HL-60 (cell line): ENCODE measurements around the gene PHF21A.
A peak's percentile ranks its signal among the peaks of the same experiment; 100 is the strongest.

Experiments used
- DNase-seq, 2 experiments: peaks; one replicate each; pipeline ENCODE4 v3.0.0-alpha.2; 2010 to 2020; ENCODE audit warnings: low read depth in 1 of 2, low spot score in 1 of 2
- H3K27ac ChIP-seq: fragments of 250-450 bp; sonication (Bioruptor Pico); replicated peaks from 2 replicates; pipeline ENCODE4 v1.5.1; 2020; ENCODE audit warnings: mild to moderate bottlenecking, moderate library complexity
- H3K27me3 ChIP-seq: fragments of 250-450 bp; sonication (Bioruptor Pico); 2 replicates; pipeline ENCODE4 v1.5.1; 2021; ENCODE audit warnings: mild to moderate bottlenecking, moderate library complexity; ENCODE audit not compliant: insufficient read depth, poor library complexity, severe bottlenecking
- H3K4me3 ChIP-seq: replicated peaks from 2 replicates; pipeline ENCODE4 v1.5.1; 2011; ENCODE audit warnings: mild to moderate bottlenecking, control low read depth, low read length; ENCODE audit not compliant: insufficient read depth
- GABPA ChIP-seq: IDR thresholded peaks from 2 replicates; pipeline ENCODE4 v1.6.1; 2012; ENCODE audit warnings: low read depth
- POLR2AphosphoS5 ChIP-seq: IDR thresholded peaks from 2 replicates; pipeline ENCODE4 v1.6.1; 2012; ENCODE audit warnings: low read depth
- SPI1 ChIP-seq: IDR thresholded peaks from 2 replicates; pipeline ENCODE4 v1.6.1; 2012; ENCODE audit warnings: low read depth, mild to moderate bottlenecking, borderline replicate concordance
- TF ChIP-seq, protein P1 (sequence below): IDR thresholded peaks from 2 replicates; pipeline ENCODE4 v1.6.1; 2012; ENCODE audit warnings: low read depth; ENCODE audit not compliant: insufficient replicate concordance
- TF ChIP-seq, protein P2 (sequence below): IDR thresholded peaks from one replicate; pipeline ENCODE4 v1.5.1; 2011; ENCODE audit warnings: low read length, control low read depth, inconsistent platforms; ENCODE audit not compliant: insufficient read depth

The PHF21A gene

DNA sequence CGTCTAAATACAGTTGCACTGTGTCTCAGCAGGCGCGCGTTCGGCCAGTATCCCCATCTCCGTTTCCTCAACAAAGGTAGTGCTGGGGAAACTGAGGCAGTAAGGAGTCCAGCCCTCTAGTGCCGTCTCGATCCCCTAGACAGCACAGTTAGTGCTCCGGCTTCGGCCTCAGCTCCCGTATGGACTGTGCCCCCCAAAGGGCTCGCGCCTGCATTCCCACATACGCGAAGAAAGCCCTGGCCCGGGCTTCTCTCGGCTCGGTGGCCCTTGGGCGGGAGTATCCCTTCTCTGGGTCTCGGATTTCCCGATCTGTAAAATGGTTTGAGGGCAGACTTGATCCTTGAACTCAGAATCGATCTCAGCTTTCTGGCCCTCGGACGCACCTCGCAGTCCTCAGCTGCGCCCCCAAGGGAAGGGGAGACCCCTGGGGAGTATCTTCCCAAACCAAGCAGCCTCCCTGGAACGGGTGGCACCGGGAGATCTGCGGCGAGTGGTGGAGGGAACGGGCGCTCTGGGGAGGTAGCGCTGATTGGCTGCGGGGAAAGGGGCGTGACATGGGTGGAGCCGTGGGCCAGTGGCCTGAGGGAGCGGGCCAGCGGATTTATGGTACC, 202.8 kb downstream of the PHF21A start:
- peak in 1 of 2 experiments; percentile 79 for DNase-seq
- Histone ChIP-seq H3K27me3 (peaks cover 8% of the 10 kb centered on the region), H3K4me3 (peak overlapping the region; percentile 86), H3K27ac (peak overlapping the region; percentile 79)
- TF ChIP-seq, protein P1, sequence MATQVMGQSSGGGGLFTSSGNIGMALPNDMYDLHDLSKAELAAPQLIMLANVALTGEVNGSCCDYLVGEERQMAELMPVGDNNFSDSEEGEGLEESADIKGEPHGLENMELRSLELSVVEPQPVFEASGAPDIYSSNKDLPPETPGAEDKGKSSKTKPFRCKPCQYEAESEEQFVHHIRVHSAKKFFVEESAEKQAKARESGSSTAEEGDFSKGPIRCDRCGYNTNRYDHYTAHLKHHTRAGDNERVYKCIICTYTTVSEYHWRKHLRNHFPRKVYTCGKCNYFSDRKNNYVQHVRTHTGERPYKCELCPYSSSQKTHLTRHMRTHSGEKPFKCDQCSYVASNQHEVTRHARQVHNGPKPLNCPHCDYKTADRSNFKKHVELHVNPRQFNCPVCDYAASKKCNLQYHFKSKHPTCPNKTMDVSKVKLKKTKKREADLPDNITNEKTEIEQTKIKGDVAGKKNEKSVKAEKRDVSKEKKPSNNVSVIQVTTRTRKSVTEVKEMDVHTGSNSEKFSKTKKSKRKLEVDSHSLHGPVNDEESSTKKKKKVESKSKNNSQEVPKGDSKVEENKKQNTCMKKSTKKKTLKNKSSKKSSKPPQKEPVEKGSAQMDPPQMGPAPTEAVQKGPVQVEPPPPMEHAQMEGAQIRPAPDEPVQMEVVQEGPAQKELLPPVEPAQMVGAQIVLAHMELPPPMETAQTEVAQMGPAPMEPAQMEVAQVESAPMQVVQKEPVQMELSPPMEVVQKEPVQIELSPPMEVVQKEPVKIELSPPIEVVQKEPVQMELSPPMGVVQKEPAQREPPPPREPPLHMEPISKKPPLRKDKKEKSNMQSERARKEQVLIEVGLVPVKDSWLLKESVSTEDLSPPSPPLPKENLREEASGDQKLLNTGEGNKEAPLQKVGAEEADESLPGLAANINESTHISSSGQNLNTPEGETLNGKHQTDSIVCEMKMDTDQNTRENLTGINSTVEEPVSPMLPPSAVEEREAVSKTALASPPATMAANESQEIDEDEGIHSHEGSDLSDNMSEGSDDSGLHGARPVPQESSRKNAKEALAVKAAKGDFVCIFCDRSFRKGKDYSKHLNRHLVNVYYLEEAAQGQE: peak; percentile 15
- no peak for TF ChIP-seq POLR2AphosphoS5

DNA sequence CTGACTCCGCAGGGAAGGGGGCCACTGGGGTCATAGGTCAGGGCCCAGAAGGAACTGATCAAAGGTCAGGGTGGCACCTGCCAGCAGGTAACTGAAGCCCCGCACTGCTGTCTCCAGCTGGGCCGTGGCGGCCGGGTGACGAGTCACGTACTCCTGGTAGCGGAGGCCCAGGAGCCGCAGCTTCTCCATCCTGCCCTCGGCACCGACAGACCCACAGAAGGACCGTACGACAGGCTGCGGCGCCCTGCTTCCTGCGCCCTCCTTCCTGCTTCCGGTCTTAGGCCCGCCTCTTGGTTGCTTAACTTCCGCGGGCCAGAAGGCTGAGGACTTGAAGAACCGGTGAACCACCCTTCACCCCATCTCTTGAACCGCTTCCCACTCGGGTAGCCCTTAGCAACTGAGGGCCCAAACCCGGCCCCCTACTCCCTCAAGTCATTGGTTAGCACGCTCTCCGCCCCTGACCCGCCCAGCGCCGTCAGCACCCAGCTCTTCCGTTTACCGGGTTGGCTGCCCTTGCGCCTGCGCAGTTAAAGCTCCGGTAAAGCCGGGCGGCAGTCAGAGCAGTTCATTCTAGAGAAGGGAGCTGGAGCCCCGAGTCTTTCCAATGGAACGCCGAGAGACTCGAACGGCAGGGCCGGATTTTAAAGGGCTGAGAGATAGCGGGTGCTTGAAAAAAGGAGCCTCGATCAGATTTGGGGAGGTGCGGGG, 203.5 kb downstream of the PHF21A start, which contains the start of gene PEX16:
Gene PEX16 (minus strand): TSS at position 255 of the 708 bp plus-strand sequence. CDS start 66 bp downstream, at position 189.
- peak within 1 kb of the TSS; percentile 79 for H3K27ac ChIP-seq
- peak within 1 kb of the TSS; percentile 86 for H3K4me3 ChIP-seq
- TF ChIP-seq, protein P2, sequence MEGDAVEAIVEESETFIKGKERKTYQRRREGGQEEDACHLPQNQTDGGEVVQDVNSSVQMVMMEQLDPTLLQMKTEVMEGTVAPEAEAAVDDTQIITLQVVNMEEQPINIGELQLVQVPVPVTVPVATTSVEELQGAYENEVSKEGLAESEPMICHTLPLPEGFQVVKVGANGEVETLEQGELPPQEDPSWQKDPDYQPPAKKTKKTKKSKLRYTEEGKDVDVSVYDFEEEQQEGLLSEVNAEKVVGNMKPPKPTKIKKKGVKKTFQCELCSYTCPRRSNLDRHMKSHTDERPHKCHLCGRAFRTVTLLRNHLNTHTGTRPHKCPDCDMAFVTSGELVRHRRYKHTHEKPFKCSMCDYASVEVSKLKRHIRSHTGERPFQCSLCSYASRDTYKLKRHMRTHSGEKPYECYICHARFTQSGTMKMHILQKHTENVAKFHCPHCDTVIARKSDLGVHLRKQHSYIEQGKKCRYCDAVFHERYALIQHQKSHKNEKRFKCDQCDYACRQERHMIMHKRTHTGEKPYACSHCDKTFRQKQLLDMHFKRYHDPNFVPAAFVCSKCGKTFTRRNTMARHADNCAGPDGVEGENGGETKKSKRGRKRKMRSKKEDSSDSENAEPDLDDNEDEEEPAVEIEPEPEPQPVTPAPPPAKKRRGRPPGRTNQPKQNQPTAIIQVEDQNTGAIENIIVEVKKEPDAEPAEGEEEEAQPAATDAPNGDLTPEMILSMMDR: no peak
- no peak for TF ChIP-seq SPI1
- peak; percentile 76; the same call in 1 of the 2 replicates for TF ChIP-seq POLR2AphosphoS5
- peak; percentile 96 for TF ChIP-seq GABPA
- peak; percentile 98 to 99 for DNase-seq
- peaks cover 4% of the 10 kb centered on the region for H3K27me3 ChIP-seq

DNA sequence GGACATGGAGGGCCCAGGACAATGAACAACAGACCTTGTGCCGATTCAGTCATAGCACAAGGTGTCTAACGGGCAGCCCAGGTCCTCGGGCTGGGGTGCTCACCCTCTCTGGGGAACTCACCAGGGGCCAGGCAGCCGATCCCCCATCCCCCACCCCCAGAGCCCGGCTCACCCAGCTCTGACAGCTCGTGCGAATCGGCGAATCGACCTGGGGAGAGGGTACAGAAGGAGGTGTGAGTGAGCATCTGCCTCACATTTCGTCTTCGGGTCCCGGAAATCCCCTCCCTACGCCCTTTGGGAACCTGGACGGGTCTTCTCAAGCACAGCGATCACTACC, 204.0 kb downstream of the PHF21A start:
- Histone ChIP-seq H3K27me3 (peaks cover 3% of the 10 kb centered on the region), H3K27ac (peak overlapping the region; percentile 79), H3K4me3 (peak overlapping the region; percentile 86)
- no peak for TF ChIP-seq POLR2AphosphoS5
- TF ChIP-seq, protein P1: no peak
- TF ChIP-seq GABPA: no peak
- TF ChIP-seq, protein P2: no peak
- TF ChIP-seq SPI1: no peak
- no peak for DNase-seq

DNA sequence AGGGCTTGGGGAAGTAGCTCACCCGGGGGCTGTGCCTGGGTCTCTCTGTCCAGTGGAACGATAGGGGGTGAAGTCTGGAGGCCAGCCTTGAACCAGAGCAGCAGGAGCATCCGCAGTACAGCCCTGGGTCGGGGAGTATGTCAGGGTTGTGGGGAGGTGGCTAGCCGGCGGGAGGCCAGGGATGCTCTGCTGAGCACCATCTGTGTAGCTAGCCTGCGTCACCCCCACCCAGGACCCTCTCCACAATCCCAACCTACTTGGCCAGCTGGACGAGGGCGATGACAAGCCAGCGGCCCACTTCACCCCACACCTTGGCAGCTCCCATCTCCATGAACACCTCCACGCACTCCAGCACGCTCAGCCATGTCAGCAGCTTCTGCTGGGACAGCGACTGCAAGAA, 205.8 kb downstream of the PHF21A start:
- no peaks in the 10 kb centered on the region for H3K27me3 ChIP-seq
- TF ChIP-seq, protein P2: no peak
- TF ChIP-seq SPI1 (no peak), POLR2AphosphoS5 (no peak; the same call in 1 of the 2 replicates), GABPA (no peak)
- TF ChIP-seq, protein P1: no peak
- H3K4me3 ChIP-seq: no peak overlapping the region
- DNase-seq: no peak
- H3K27ac ChIP-seq: no peak overlapping the region
